Measurements from ENCODE around the gene GNAI1. TPM values are rescaled to one million over a fixed set of nuclear protein-coding genes. Genes with fewer than 3 reads are reported as not detected.

The GNAI1 gene
- total RNA-seq, 2 experiments from 2014 or later: not detected

GRCh38 chr7:80175744-80176143 lies 41.1 kb downstream of the GNAI1 start:
- Mint-ChIP-seq H3K27ac (no peak overlapping the region), H3K27me3 (ENCODE audit: low read depth) (no peaks in the 10 kb centered on the region), H3K9me3 (ENCODE audit: insufficient read depth) (peaks cover 12% of the 10 kb centered on the region), H3K36me3 (ENCODE audit: low read depth) (peaks cover 3% of the 10 kb centered on the region), H3K4me3 (no peak overlapping the region), H3K4me1 (ENCODE audit: low read depth) (peaks cover 3% of the 10 kb centered on the region)
- ChIA-PET POLR2A (no interaction called here), CTCF (no interaction called here)
- no peak for ATAC-seq
- DNase-seq: no peak

- ChIA-PET CTCF (no interaction called here), POLR2A (no interaction called here)
- no peaks in the 10 kb centered on the region for H3K36me3 Mint-ChIP-seq (ENCODE audit: low read depth)
- H3K27me3 Mint-ChIP-seq (ENCODE audit: low read depth): no peaks in the 10 kb centered on the region
- ATAC-seq (no peak), DNase-seq (no peak)
- H3K4me3 Mint-ChIP-seq: no peak overlapping the region
- no peaks in the 10 kb centered on the region for H3K9me3 Mint-ChIP-seq (ENCODE audit: insufficient read depth)
- H3K4me1 Mint-ChIP-seq (ENCODE audit: low read depth): no peaks in the 10 kb centered on the region
- no peak overlapping the region for H3K27ac Mint-ChIP-seq
These were observed 46.8 kb downstream of the GNAI1 start for GRCh38 chr7:80181411-80181810.

GRCh38 chr7:80182630-80183276 lies 48.1 kb downstream of the GNAI1 start:
- H3K9me3 Mint-ChIP-seq (ENCODE audit: insufficient read depth): no peaks in the 10 kb centered on the region

GRCh38 chr7:80183351-80183750 lies 48.7 kb downstream of the GNAI1 start:
- H3K27ac Mint-ChIP-seq: no peak overlapping the region
- no peak overlapping the region for H3K4me3 Mint-ChIP-seq
- H3K9me3 Mint-ChIP-seq (ENCODE audit: insufficient read depth): no peaks in the 10 kb centered on the region
- ChIA-PET POLR2A (no interaction called here), CTCF (interaction anchor here (0.6 kb wide), 1 partner anchor 88 kb away, joined by 3 read pairs; no protein-coding TSS in a partner anchor)
- ATAC-seq (no peak), DNase-seq (no peak)
- no peaks in the 10 kb centered on the region for H3K4me1 Mint-ChIP-seq (ENCODE audit: low read depth)
- H3K36me3 Mint-ChIP-seq (ENCODE audit: low read depth): no peaks in the 10 kb centered on the region
- no peaks in the 10 kb centered on the region for H3K27me3 Mint-ChIP-seq (ENCODE audit: low read depth)

More at GRCh38 chr7:80182630-80183276, 48.1 kb downstream of the GNAI1 start:
- ChIA-PET POLR2A (no interaction called here), CTCF (interaction anchor here (0.6 kb wide), 1 partner anchor 87 kb away, joined by 3 read pairs; no protein-coding TSS in a partner anchor)
- no peaks in the 10 kb centered on the region for H3K4me1 Mint-ChIP-seq (ENCODE audit: low read depth)
- no peak for ATAC-seq
- H3K27ac Mint-ChIP-seq: no peak overlapping the region
- no peaks in the 10 kb centered on the region for H3K27me3 Mint-ChIP-seq (ENCODE audit: low read depth)
- no peak for DNase-seq
- no peak overlapping the region for H3K4me3 Mint-ChIP-seq
- no peaks in the 10 kb centered on the region for H3K36me3 Mint-ChIP-seq (ENCODE audit: low read depth)

- Mint-ChIP-seq H3K36me3 (ENCODE audit: low read depth) (no peaks in the 10 kb centered on the region), H3K4me1 (ENCODE audit: low read depth) (no peaks in the 10 kb centered on the region), H3K27me3 (ENCODE audit: low read depth) (no peaks in the 10 kb centered on the region), H3K27ac (no peak overlapping the region), H3K9me3 (ENCODE audit: insufficient read depth) (no peaks in the 10 kb centered on the region), H3K4me3 (no peak overlapping the region)
- ChIA-PET CTCF (no interaction called here), POLR2A (no interaction called here)
- DNase-seq (no peak), ATAC-seq (no peak)
These were observed 49.5 kb downstream of the GNAI1 start for GRCh38 chr7:80183900-80184685.

- CTCF ChIA-PET: no interaction called here
- POLR2A ChIA-PET: no interaction called here
- ATAC-seq: no peak
- Mint-ChIP-seq H3K27ac (no peak overlapping the region), H3K27me3 (ENCODE audit: low read depth) (no peaks in the 10 kb centered on the region), H3K9me3 (ENCODE audit: insufficient read depth) (no peaks in the 10 kb centered on the region), H3K4me1 (ENCODE audit: low read depth) (no peaks in the 10 kb centered on the region), H3K36me3 (ENCODE audit: low read depth) (no peaks in the 10 kb centered on the region), H3K4me3 (no peak overlapping the region)
- DNase-seq: no peak
These were observed 50.1 kb downstream of the GNAI1 start for GRCh38 chr7:80184693-80185092.

- CTCF ChIA-PET: no interaction called here
- Mint-ChIP-seq H3K9me3 (ENCODE audit: insufficient read depth) (no peaks in the 10 kb centered on the region), H3K4me3 (no peak overlapping the region), H3K4me1 (ENCODE audit: low read depth) (no peaks in the 10 kb centered on the region), H3K27me3 (ENCODE audit: low read depth) (no peaks in the 10 kb centered on the region), H3K36me3 (ENCODE audit: low read depth) (no peaks in the 10 kb centered on the region), H3K27ac (no peak overlapping the region)
- POLR2A ChIA-PET: no interaction called here
- no peak for ATAC-seq
- no peak for DNase-seq
These were observed 50.9 kb downstream of the GNAI1 start for GRCh38 chr7:80185571-80185970.

GRCh38 chr7:80186721-80187120 lies 52.1 kb downstream of the GNAI1 start:
- no peak overlapping the region for H3K4me3 Mint-ChIP-seq
- no peaks in the 10 kb centered on the region for H3K36me3 Mint-ChIP-seq (ENCODE audit: low read depth)
- no peak overlapping the region for H3K27ac Mint-ChIP-seq
- no peaks in the 10 kb centered on the region for H3K4me1 Mint-ChIP-seq (ENCODE audit: low read depth)
- no peak for ATAC-seq
- H3K9me3 Mint-ChIP-seq (ENCODE audit: insufficient read depth): no peaks in the 10 kb centered on the region
- no peak for DNase-seq
- ChIA-PET POLR2A (no interaction called here), CTCF (interaction anchor here (1.2 kb wide), 1 partner anchor 10 kb away, joined by 3 read pairs; no protein-coding TSS in a partner anchor)
- no peaks in the 10 kb centered on the region for H3K27me3 Mint-ChIP-seq (ENCODE audit: low read depth)

- no peak for ATAC-seq
- ChIA-PET POLR2A (no interaction called here), CTCF (interaction anchor here (1.2 kb wide), 1 partner anchor 11 kb away, joined by 3 read pairs; no protein-coding TSS in a partner anchor)
- Mint-ChIP-seq H3K27ac (no peak overlapping the region), H3K4me3 (no peak overlapping the region), H3K36me3 (ENCODE audit: low read depth) (no peaks in the 10 kb centered on the region), H3K9me3 (ENCODE audit: insufficient read depth) (no peaks in the 10 kb centered on the region), H3K27me3 (ENCODE audit: low read depth) (no peaks in the 10 kb centered on the region), H3K4me1 (ENCODE audit: low read depth) (no peaks in the 10 kb centered on the region)
- DNase-seq: no peak
These were observed 52.6 kb downstream of the GNAI1 start for GRCh38 chr7:80187279-80187678.

GRCh38 chr7:80187727-80188126 lies 53.1 kb downstream of the GNAI1 start:
- Mint-ChIP-seq H3K36me3 (ENCODE audit: low read depth) (no peaks in the 10 kb centered on the region), H3K4me3 (no peak overlapping the region)
- CTCF ChIA-PET: interaction anchor here (1.2 kb wide), 1 partner anchor 11 kb away, joined by 3 read pairs; no protein-coding TSS in a partner anchor

GRCh38 chr7:80189638-80190037 lies 55.0 kb downstream of the GNAI1 start:
- Mint-ChIP-seq H3K9me3 (ENCODE audit: insufficient read depth) (no peaks in the 10 kb centered on the region), H3K4me1 (ENCODE audit: low read depth) (no peaks in the 10 kb centered on the region), H3K27ac (no peak overlapping the region), H3K36me3 (ENCODE audit: low read depth) (no peaks in the 10 kb centered on the region), H3K4me3 (no peak overlapping the region), H3K27me3 (ENCODE audit: low read depth) (no peaks in the 10 kb centered on the region)
- ATAC-seq (no peak), DNase-seq (no peak)
- POLR2A ChIA-PET: no interaction called here
- CTCF ChIA-PET: no interaction called here

More at GRCh38 chr7:80187727-80188126, 53.1 kb downstream of the GNAI1 start:
- DNase-seq (no peak), ATAC-seq (no peak)
- POLR2A ChIA-PET: no interaction called here
- no peaks in the 10 kb centered on the region for H3K9me3 Mint-ChIP-seq (ENCODE audit: insufficient read depth)
- H3K4me1 Mint-ChIP-seq (ENCODE audit: low read depth): no peaks in the 10 kb centered on the region
- H3K27me3 Mint-ChIP-seq (ENCODE audit: low read depth): no peaks in the 10 kb centered on the region
- no peak overlapping the region for H3K27ac Mint-ChIP-seq

GRCh38 chr7:80197627-80198026 lies 63.0 kb downstream of the GNAI1 start:
- no peaks in the 10 kb centered on the region for H3K27me3 Mint-ChIP-seq (ENCODE audit: low read depth)
- ChIA-PET POLR2A (no interaction called here), CTCF (no interaction called here)
- H3K4me1 Mint-ChIP-seq (ENCODE audit: low read depth): no peaks in the 10 kb centered on the region
- no peak for DNase-seq
- no peaks in the 10 kb centered on the region for H3K36me3 Mint-ChIP-seq (ENCODE audit: low read depth)
- no peak overlapping the region for H3K4me3 Mint-ChIP-seq
- H3K27ac Mint-ChIP-seq: no peak overlapping the region
- no peaks in the 10 kb centered on the region for H3K9me3 Mint-ChIP-seq (ENCODE audit: insufficient read depth)
- ATAC-seq: no peak

All from activated CD8-positive, alpha-beta T cell treated with anti-CD3 and anti-CD28 coated beads, Interleukin-2, amount 10 ng/mL, durations not matched to agents 7 days and 5 days (primary cell).